WTC11 (cell line): ENCODE data around the gene ACACA.

Experiments
- ATF1 ChIP-seq: sonication (generic); formaldehyde crosslinking; IDR thresholded peaks from 2 replicates; pipeline ENCODE4 v1.8.1; 2023; ENCODE audit warnings: mild to moderate bottlenecking, moderate library complexity, missing genetic modification reagents
- ELF4 ChIP-seq: sonication (generic); formaldehyde crosslinking; IDR thresholded peaks from 2 replicates; pipeline ENCODE4 v1.8.1; 2022; ENCODE audit warnings: low read depth, mild to moderate bottlenecking, moderate library complexity, missing genetic modification reagents
- TF ChIP-seq, protein P1 (sequence below): sonication (generic); formaldehyde crosslinking; IDR thresholded peaks from 2 replicates; pipeline ENCODE4 v1.8.1; 2022; ENCODE audit warnings: low read depth, missing genetic modification reagents, borderline replicate concordance
- TF ChIP-seq, protein P2 (sequence below): sonication (generic); formaldehyde crosslinking; IDR thresholded peaks from 2 replicates; pipeline ENCODE4 v1.8.0; 2023; ENCODE audit warnings: missing genetic modification reagents
- TF ChIP-seq, protein P3 (sequence below): fragments of 250-450 bp; sonication (Bioruptor Pico); IDR thresholded peaks from 2 replicates; pipeline ENCODE4 v1.9.0; 2021; ENCODE audit warnings: mild to moderate bottlenecking
- TF ChIP-seq, protein P4 (sequence below): sonication (generic); formaldehyde crosslinking; IDR thresholded peaks from 2 replicates; pipeline ENCODE4 v1.8.0; 2022; ENCODE audit warnings: mild to moderate bottlenecking, missing genetic modification reagents

DNA sequence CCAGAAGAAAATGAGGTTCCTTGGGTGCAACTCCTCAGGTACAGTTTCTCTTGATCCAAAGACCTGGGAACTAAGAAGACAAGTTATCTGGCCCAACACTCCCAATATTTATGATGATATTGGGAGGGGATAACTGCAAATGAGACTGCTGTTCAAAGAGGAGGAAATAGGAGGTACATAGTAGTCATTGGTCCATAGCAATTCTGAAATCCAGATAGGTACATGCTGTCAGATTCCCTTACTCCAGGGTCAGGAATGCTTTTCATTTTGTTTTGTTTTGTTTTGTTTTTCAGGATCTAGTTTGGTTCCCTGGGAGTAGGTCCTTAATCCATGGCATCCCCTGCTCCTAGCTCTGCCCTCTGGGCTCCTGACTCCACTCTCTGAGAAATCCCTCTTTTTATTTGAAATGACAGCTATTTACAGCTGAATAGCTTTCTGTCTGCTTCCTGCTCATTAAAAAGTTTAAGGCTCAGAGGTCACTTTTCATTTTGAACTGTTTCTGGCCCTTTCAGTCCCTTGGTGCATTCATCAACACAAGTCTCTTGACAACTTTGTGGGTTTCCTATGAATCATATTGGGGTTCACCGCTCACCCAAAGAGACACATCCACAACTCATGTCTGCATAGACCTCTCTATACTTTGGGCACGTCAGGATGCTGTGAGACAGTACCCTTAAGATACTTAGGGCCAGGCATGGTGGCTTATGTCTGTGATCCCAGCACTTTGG, 141.0 kb downstream of the ACACA start:
- TF ChIP-seq, protein P1, sequence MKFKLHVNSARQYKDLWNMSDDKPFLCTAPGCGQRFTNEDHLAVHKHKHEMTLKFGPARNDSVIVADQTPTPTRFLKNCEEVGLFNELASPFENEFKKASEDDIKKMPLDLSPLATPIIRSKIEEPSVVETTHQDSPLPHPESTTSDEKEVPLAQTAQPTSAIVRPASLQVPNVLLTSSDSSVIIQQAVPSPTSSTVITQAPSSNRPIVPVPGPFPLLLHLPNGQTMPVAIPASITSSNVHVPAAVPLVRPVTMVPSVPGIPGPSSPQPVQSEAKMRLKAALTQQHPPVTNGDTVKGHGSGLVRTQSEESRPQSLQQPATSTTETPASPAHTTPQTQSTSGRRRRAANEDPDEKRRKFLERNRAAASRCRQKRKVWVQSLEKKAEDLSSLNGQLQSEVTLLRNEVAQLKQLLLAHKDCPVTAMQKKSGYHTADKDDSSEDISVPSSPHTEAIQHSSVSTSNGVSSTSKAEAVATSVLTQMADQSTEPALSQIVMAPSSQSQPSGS (CRISPR knock-in tag): no peak
- no peak for TF ChIP-seq ELF4 (CRISPR knock-in tag)
- TF ChIP-seq, protein P2, sequence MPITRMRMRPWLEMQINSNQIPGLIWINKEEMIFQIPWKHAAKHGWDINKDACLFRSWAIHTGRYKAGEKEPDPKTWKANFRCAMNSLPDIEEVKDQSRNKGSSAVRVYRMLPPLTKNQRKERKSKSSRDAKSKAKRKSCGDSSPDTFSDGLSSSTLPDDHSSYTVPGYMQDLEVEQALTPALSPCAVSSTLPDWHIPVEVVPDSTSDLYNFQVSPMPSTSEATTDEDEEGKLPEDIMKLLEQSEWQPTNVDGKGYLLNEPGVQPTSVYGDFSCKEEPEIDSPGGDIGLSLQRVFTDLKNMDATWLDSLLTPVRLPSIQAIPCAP (CRISPR knock-in tag): no peak
- TF ChIP-seq, protein P3, sequence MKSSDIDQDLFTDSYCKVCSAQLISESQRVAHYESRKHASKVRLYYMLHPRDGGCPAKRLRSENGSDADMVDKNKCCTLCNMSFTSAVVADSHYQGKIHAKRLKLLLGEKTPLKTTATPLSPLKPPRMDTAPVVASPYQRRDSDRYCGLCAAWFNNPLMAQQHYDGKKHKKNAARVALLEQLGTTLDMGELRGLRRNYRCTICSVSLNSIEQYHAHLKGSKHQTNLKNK (CRISPR knock-in tag): no peak
- TF ChIP-seq ATF1 (CRISPR knock-in tag): no peak
- TF ChIP-seq, protein P4, sequence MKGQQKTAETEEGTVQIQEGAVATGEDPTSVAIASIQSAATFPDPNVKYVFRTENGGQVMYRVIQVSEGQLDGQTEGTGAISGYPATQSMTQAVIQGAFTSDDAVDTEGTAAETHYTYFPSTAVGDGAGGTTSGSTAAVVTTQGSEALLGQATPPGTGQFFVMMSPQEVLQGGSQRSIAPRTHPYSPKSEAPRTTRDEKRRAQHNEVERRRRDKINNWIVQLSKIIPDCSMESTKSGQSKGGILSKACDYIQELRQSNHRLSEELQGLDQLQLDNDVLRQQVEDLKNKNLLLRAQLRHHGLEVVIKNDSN: no peak
